HepG2 (cell line): ENCODE data around the gene OTOP2. TPM values are rescaled to one million over a fixed set of nuclear protein-coding genes. Genes with fewer than 3 reads are reported as not detected.

ENCODE experiments used
- CC2D1A ChIP-seq: sonication (generic); formaldehyde crosslinking; IDR thresholded peaks from 2 replicates; pipeline ENCODE4 v1.8.1; 2023; ENCODE audit warnings: mild to moderate bottlenecking, missing genetic modification reagents
- FOXM1 ChIP-seq: sonication (generic); formaldehyde crosslinking; IDR thresholded peaks from 2 replicates; pipeline ENCODE4 v1.5.0; 2020; ENCODE audit warnings: missing genetic modification reagents
- JUN ChIP-seq: sonication (generic); formaldehyde crosslinking; IDR thresholded peaks from 2 replicates; pipeline ENCODE4 v1.4.0; 2020; ENCODE audit warnings: mild to moderate bottlenecking, missing genetic modification reagents
- KAT2B ChIP-seq: fragments of 150-350 bp; IDR thresholded peaks from 2 replicates; pipeline ENCODE4 v1.6.1; 2014; ENCODE audit warnings: low read depth, low read length, borderline replicate concordance
- MZF1 ChIP-seq: sonication (generic); formaldehyde crosslinking; IDR thresholded peaks from 2 replicates; pipeline ENCODE4 v1.8.1; 2023; ENCODE audit warnings: mild to moderate bottlenecking, missing genetic modification reagents, borderline replicate concordance
- ONECUT2 ChIP-seq: sonication (generic); formaldehyde crosslinking; IDR thresholded peaks from 2 replicates; pipeline ENCODE4 v1.4.0; 2020; ENCODE audit warnings: missing genetic modification reagents
- PCBP1 ChIP-seq: fragments of 200-400 bp; formaldehyde crosslinking; IDR thresholded peaks from 2 replicates; pipeline ENCODE4 v1.6.1; 2017; ENCODE audit warnings: mild to moderate bottlenecking, low read depth, low read length, borderline replicate concordance
- SMAD1 ChIP-seq: sonication (generic); formaldehyde crosslinking; IDR thresholded peaks from 2 replicates; pipeline ENCODE4 v1.4.0; 2020; ENCODE audit warnings: missing genetic modification reagents, low read depth, mild to moderate bottlenecking, borderline replicate concordance
- U2AF2 ChIP-seq: fragments of 200-400 bp; formaldehyde crosslinking; IDR thresholded peaks from 2 replicates; pipeline ENCODE4 v1.6.1; 2017; ENCODE audit warnings: low read depth, mild to moderate bottlenecking, low read length
- ZBTB1 ChIP-seq: sonication (generic); formaldehyde crosslinking; IDR thresholded peaks from 2 replicates; pipeline ENCODE4 v1.4.0; 2020; ENCODE audit warnings: missing genetic modification reagents, borderline replicate concordance
- ZNF136 ChIP-seq: sonication (generic); formaldehyde crosslinking; IDR thresholded peaks from 2 replicates; pipeline ENCODE4 v1.8.1; 2022; ENCODE audit warnings: low read depth, mild to moderate bottlenecking, moderate library complexity, missing genetic modification reagents
- ZNF510 ChIP-seq: sonication (generic); formaldehyde crosslinking; IDR thresholded peaks from 2 replicates; pipeline ENCODE4 v1.4.0; 2020; ENCODE audit warnings: low read depth, mild to moderate bottlenecking, missing genetic modification reagents
- polyA plus RNA-seq, 8 experiments: library from polyadenylated mRNA; depleted of rRNA in 3 of 8; stranded (reverse) in 7 of 8; unstranded in 1 of 8; fragments of >200 nt; fragmentation: Illumina TruSeq in 4 of 8; extraction: Trizol in 4 of 8; gene quantifications; 2 replicates each; pipeline versions ENCODE4 v1.2.1 to v1.2.3, GENCODE V29; 2011 to 2016; ENCODE audit warnings: low read depth in 4 of 8, missing spikeins in 1 of 8, mixed read lengths in 1 of 8; ENCODE audit not compliant: insufficient read depth in 1 of 8
- total RNA-seq, 5 experiments: library from RNA; depleted of rRNA; stranded (reverse); fragments of >200 nt; fragmentation: Illumina TruSeq; extraction: Trizol; gene quantifications; 2 replicates each; pipeline ENCODE4 v1.2.3, GENCODE V29; 2016; ENCODE audit warnings: low read depth in 1 of 5
- TF ChIP-seq, protein P1 (sequence below): IDR thresholded peaks from 2 replicates; pipeline ENCODE4 v1.6.1; 2016; ENCODE audit warnings: low read depth, control low read depth
- TF ChIP-seq, protein P2 (sequence below): sonication (generic); formaldehyde crosslinking; conservative IDR thresholded peaks from 2 replicates; pipeline ENCODE4 v1.4.0; 2020; ENCODE audit warnings: missing genetic modification reagents
- TF ChIP-seq, protein P3 (sequence below): sonication (generic); formaldehyde crosslinking; IDR thresholded peaks from 2 replicates; pipeline ENCODE4 v1.8.0; 2022; ENCODE audit warnings: missing genetic modification reagents, mild to moderate bottlenecking, borderline replicate concordance
- TF ChIP-seq, protein P4 (sequence below), 2 experiments: fragments of 450-650 bp in 1 of 2; sonication (generic) in 1 of 2; formaldehyde crosslinking; IDR thresholded peaks; 2 replicates each; pipeline versions ENCODE4 v1.5.0 to v1.8.0; 2020 to 2022; ENCODE audit warnings: mild to moderate bottlenecking in 1 of 2, missing genetic modification reagents in 1 of 2

Gene OTOP2
- total and polyA plus RNA-seq, 2 of the 13 experiments (the other 11 are each of a cell fraction or from before 2014, with no cell fraction given) = not detected

DNA sequence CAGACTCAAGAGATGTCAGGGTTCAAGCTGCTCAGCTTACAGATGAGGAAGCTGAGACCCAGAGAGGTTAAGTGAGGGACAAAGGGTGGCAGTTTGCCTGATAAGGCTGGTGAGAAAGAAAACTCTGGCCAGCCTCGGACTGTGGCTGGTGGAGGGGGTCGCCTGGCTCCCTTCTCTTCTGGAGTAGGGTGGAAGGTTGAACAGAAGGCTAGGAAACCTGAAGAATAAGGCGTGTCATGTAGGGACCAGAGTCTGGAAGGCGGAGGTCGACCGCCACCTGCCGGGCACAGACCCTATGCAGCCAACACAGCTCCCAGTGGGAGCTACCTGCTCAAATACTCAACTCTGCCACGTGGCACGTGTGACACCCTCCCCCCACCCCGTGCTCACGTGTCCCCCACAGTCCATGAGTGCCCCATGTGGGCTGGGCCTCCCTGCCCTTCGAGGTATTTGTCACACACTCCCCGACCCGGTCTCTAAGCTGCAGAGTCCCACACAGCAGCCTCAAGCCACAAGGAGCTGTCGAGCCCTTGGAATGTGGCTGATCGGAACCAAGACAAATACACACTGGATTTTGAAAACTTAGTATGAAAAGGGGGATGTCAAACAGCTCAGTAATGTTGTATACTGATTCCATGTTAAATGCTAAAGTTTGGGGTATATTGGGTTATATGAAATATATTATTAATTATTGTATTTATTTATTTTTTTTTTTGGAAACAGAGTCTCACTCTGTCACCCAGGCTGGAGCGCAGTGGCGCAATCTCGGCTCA, 36.7 kb downstream of the OTOP2 start (continued):
- 0 out of 2 replicates have a peak, but pooled peaks have one; percentile 35 for TF ChIP-seq ZNF136 (CRISPR knock-in tag)
- TF ChIP-seq JUN (CRISPR knock-in tag) = 0 out of 2 replicates have a peak, but pooled peaks have one; percentile 51
- no peak for TF ChIP-seq SMAD1 (CRISPR knock-in tag)
- TF ChIP-seq CC2D1A (CRISPR knock-in tag) = no peak
- TF ChIP-seq, protein P1, sequence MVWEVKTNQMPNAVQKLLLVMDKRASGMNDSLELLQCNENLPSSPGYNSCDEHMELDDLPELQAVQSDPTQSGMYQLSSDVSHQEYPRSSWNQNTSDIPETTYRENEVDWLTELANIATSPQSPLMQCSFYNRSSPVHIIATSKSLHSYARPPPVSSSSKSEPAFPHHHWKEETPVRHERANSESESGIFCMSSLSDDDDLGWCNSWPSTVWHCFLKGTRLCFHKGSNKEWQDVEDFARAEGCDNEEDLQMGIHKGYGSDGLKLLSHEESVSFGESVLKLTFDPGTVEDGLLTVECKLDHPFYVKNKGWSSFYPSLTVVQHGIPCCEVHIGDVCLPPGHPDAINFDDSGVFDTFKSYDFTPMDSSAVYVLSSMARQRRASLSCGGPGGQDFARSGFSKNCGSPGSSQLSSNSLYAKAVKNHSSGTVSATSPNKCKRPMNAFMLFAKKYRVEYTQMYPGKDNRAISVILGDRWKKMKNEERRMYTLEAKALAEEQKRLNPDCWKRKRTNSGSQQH = 0 out of 2 replicates have a peak, but pooled peaks have one; percentile 28
- TF ChIP-seq ZNF510 (CRISPR knock-in tag) = peak; percentile 31; the same call in 1 of the 2 replicates
- TF ChIP-seq MZF1 (CRISPR knock-in tag) = no peak
- TF ChIP-seq, protein P2, sequence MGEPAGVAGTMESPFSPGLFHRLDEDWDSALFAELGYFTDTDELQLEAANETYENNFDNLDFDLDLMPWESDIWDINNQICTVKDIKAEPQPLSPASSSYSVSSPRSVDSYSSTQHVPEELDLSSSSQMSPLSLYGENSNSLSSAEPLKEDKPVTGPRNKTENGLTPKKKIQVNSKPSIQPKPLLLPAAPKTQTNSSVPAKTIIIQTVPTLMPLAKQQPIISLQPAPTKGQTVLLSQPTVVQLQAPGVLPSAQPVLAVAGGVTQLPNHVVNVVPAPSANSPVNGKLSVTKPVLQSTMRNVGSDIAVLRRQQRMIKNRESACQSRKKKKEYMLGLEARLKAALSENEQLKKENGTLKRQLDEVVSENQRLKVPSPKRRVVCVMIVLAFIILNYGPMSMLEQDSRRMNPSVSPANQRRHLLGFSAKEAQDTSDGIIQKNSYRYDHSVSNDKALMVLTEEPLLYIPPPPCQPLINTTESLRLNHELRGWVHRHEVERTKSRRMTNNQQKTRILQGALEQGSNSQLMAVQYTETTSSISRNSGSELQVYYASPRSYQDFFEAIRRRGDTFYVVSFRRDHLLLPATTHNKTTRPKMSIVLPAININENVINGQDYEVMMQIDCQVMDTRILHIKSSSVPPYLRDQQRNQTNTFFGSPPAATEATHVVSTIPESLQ (CRISPR knock-in tag) = no peak
- no peak for TF ChIP-seq FOXM1
- peak; percentile 52; the same call in 1 of the 2 replicates for TF ChIP-seq ONECUT2
- TF ChIP-seq, protein P3, sequence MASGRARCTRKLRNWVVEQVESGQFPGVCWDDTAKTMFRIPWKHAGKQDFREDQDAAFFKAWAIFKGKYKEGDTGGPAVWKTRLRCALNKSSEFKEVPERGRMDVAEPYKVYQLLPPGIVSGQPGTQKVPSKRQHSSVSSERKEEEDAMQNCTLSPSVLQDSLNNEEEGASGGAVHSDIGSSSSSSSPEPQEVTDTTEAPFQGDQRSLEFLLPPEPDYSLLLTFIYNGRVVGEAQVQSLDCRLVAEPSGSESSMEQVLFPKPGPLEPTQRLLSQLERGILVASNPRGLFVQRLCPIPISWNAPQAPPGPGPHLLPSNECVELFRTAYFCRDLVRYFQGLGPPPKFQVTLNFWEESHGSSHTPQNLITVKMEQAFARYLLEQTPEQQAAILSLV (CRISPR knock-in tag) = peak; percentile 54; the same call in 1 of the 2 replicates
- no peak for TF ChIP-seq PCBP1
- TF ChIP-seq ZBTB1 (CRISPR knock-in tag) = no peak
- no peak for TF ChIP-seq U2AF2
- no peak for TF ChIP-seq KAT2B
- TF ChIP-seq, protein P4, sequence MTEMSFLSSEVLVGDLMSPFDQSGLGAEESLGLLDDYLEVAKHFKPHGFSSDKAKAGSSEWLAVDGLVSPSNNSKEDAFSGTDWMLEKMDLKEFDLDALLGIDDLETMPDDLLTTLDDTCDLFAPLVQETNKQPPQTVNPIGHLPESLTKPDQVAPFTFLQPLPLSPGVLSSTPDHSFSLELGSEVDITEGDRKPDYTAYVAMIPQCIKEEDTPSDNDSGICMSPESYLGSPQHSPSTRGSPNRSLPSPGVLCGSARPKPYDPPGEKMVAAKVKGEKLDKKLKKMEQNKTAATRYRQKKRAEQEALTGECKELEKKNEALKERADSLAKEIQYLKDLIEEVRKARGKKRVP (CRISPR knock-in tag; IDR thresholded peaks at IDR 0.05) = peak in 1 of 2 experiments; percentile 57; a peak in 1 of 4 replicates
